ENCODE data around the gene IGSF9B. TPM values are rescaled to one million over a fixed set of nuclear protein-coding genes. Genes with fewer than 3 reads are reported as not detected.

The IGSF9B gene
- total RNA-seq, 1 donor from 2014 or later: 13.1 TPM

GRCh38 chr11:133997554-133997953 is 40.8 kb upstream of the IGSF9B start:
- H3K36me3 ChIP-seq (ENCODE audit: insufficient read depth, low read length): no peaks in the 10 kb centered on the region
- Mint-ChIP-seq H3K36me3 (ENCODE audit: low read depth, unreplicated experiment) (no peaks in the 10 kb centered on the region), H3K27me3 (ENCODE audit: low read depth, unreplicated experiment) (peaks cover 43% of the 10 kb centered on the region), H3K4me1 (ENCODE audit: low read depth, unreplicated experiment) (no peaks in the 10 kb centered on the region), H3K27ac (ENCODE audit: unreplicated experiment) (no peak overlapping the region), H3K9me3 (ENCODE audit: unreplicated experiment) (no peaks in the 10 kb centered on the region), H3K4me3 (ENCODE audit: unreplicated experiment) (no peak overlapping the region)
- no peak overlapping the region for H2AFZ ChIP-seq (ENCODE audit: low read depth, low read length)
- FAIRE-seq (no peak), DNase-seq (ENCODE audit: low read depth) (no peak)
- H3K4me2 ChIP-seq (ENCODE audit: low read length): no peak overlapping the region
- no peaks in the 10 kb centered on the region for H3K27me3 ChIP-seq (ENCODE audit: insufficient read depth, low read length)
- no peaks in the 10 kb centered on the region for H4K20me1 ChIP-seq (ENCODE audit: insufficient read depth, low read length)
- no peaks in the 10 kb centered on the region for H3K79me2 ChIP-seq (ENCODE audit: insufficient read depth, low read length)
- no peaks in the 10 kb centered on the region for H3K4me1 ChIP-seq (ENCODE audit: insufficient read depth, low read length)
- H3K9ac ChIP-seq (ENCODE audit: low read length): no peak overlapping the region
- TF ChIP-seq CTCF (IDR thresholded peaks at IDR 0.05; ENCODE audit: insufficient read depth, low read depth, low read length): no peak
- TF ChIP-seq EZH2 (IDR thresholded peaks at IDR 0.05; ENCODE audit: insufficient read depth, low read length): no peak
- no peaks in the 10 kb centered on the region for H3K9me3 ChIP-seq (ENCODE audit: insufficient read depth, low read depth, low read length)
- H3K4me3 ChIP-seq (ENCODE audit: insufficient read depth, low read depth, low read length): no peak overlapping the region
- H3K27ac ChIP-seq (ENCODE audit: low read depth, low read length): no peak overlapping the region

GRCh38 chr11:133996671-133997070 is 39.9 kb upstream of the IGSF9B start:
- H3K27me3 Mint-ChIP-seq (ENCODE audit: low read depth, unreplicated experiment): peaks cover 51% of the 10 kb centered on the region
- H3K27me3 ChIP-seq (ENCODE audit: insufficient read depth, low read length): no peaks in the 10 kb centered on the region
- no peak overlapping the region for H3K4me3 Mint-ChIP-seq (ENCODE audit: unreplicated experiment)
- no peaks in the 10 kb centered on the region for H3K36me3 Mint-ChIP-seq (ENCODE audit: low read depth, unreplicated experiment)
- H3K79me2 ChIP-seq (ENCODE audit: insufficient read depth, low read length): no peaks in the 10 kb centered on the region
- no peak overlapping the region for H3K9ac ChIP-seq (ENCODE audit: low read length)
- no peaks in the 10 kb centered on the region for H4K20me1 ChIP-seq (ENCODE audit: insufficient read depth, low read length)
- no peak overlapping the region for H3K27ac ChIP-seq (ENCODE audit: low read depth, low read length)
- no peaks in the 10 kb centered on the region for H3K9me3 Mint-ChIP-seq (ENCODE audit: unreplicated experiment)
- H3K4me3 ChIP-seq (ENCODE audit: insufficient read depth, low read depth, low read length): no peak overlapping the region
- H3K4me1 Mint-ChIP-seq (ENCODE audit: low read depth, unreplicated experiment): no peaks in the 10 kb centered on the region
- TF ChIP-seq CTCF (IDR thresholded peaks at IDR 0.05; ENCODE audit: insufficient read depth, low read depth, low read length) (no peak), EZH2 (IDR thresholded peaks at IDR 0.05; ENCODE audit: insufficient read depth, low read length) (no peak)
- no peak overlapping the region for H3K27ac Mint-ChIP-seq (ENCODE audit: unreplicated experiment)
- DNase-seq (ENCODE audit: low read depth) (no peak), FAIRE-seq (no peak)
- H3K4me1 ChIP-seq (ENCODE audit: insufficient read depth, low read length): no peaks in the 10 kb centered on the region
- H3K9me3 ChIP-seq (ENCODE audit: insufficient read depth, low read depth, low read length): no peaks in the 10 kb centered on the region
- no peak overlapping the region for H2AFZ ChIP-seq (ENCODE audit: low read depth, low read length)
- no peaks in the 10 kb centered on the region for H3K36me3 ChIP-seq (ENCODE audit: insufficient read depth, low read length)
- H3K4me2 ChIP-seq (ENCODE audit: low read length): no peak overlapping the region

DNA sequence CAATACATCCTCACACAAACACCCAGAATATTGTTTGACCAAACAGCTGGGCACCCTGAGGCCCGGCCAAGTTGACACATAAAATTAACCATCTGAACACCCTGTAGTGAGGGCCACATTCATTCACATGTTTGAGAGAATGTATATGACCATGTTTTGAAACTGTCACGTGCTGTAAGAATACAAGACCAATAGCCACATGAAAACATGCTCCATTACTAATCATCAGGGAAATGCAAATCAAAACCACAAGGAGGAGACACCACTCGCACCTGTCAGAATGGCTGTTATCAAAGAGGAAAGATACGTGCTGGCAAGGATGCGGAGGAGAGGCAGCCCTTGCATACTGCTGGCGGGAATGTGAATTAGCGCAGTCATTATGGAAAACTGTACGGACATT is 38.3 kb upstream of the IGSF9B start:
- Mint-ChIP-seq H3K4me3 (ENCODE audit: unreplicated experiment) (no peak overlapping the region), H3K27me3 (ENCODE audit: low read depth, unreplicated experiment) (peaks cover 56% of the 10 kb centered on the region), H3K27ac (ENCODE audit: unreplicated experiment) (no peak overlapping the region), H3K9me3 (ENCODE audit: unreplicated experiment) (no peaks in the 10 kb centered on the region), H3K4me1 (ENCODE audit: low read depth, unreplicated experiment) (no peaks in the 10 kb centered on the region), H3K36me3 (ENCODE audit: low read depth, unreplicated experiment) (no peaks in the 10 kb centered on the region)
- Histone ChIP-seq H3K36me3 (ENCODE audit: insufficient read depth, low read length) (no peaks in the 10 kb centered on the region), H3K79me2 (ENCODE audit: insufficient read depth, low read length) (no peaks in the 10 kb centered on the region), H4K20me1 (ENCODE audit: insufficient read depth, low read length) (no peaks in the 10 kb centered on the region), H3K4me2 (ENCODE audit: low read length) (no peak overlapping the region), H3K4me1 (ENCODE audit: insufficient read depth, low read length) (no peaks in the 10 kb centered on the region), H3K27ac (ENCODE audit: low read depth, low read length) (no peak overlapping the region), H2AFZ (ENCODE audit: low read depth, low read length) (no peak overlapping the region), H3K4me3 (ENCODE audit: insufficient read depth, low read depth, low read length) (no peak overlapping the region), H3K9ac (ENCODE audit: low read length) (no peak overlapping the region), H3K9me3 (ENCODE audit: insufficient read depth, low read depth, low read length) (no peaks in the 10 kb centered on the region), H3K27me3 (ENCODE audit: insufficient read depth, low read length) (no peaks in the 10 kb centered on the region)
- DNase-seq (ENCODE audit: low read depth) (no peak), FAIRE-seq (no peak)
- TF ChIP-seq EZH2 (IDR thresholded peaks at IDR 0.05; ENCODE audit: insufficient read depth, low read length) (no peak), CTCF (IDR thresholded peaks at IDR 0.05; ENCODE audit: insufficient read depth, low read depth, low read length) (no peak)
